ENCODE measurements around the gene PTBP1.

The PTBP1 gene

DNA sequence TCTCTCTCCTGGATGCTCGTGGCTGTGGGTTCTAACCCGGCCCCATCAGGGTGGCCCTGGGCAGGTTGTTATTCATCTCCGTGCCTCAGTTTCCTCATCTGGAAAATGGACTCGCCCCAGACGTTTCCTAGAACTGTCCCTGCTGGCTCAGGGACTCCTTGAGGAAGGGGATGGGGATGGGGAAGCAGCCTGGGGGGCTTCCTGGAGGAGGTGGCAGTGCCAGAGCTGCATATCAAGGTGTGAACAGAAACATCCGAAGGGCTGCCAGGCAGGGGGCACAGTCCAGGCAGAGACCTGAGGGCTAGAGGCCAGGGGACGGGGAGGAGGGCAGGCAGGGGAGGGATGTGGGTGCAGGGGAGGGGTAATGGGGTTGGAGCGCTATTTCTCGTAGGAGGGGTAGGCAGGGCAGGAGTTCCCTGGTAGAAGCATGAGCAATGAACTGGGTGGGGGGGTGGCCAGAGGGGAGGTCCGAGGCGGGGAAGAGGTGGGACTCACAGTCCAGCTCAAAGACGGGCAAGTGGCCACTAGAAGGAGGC lies 51.2 kb downstream of the PTBP1 start:
- TF ChIP-seq, protein P1, sequence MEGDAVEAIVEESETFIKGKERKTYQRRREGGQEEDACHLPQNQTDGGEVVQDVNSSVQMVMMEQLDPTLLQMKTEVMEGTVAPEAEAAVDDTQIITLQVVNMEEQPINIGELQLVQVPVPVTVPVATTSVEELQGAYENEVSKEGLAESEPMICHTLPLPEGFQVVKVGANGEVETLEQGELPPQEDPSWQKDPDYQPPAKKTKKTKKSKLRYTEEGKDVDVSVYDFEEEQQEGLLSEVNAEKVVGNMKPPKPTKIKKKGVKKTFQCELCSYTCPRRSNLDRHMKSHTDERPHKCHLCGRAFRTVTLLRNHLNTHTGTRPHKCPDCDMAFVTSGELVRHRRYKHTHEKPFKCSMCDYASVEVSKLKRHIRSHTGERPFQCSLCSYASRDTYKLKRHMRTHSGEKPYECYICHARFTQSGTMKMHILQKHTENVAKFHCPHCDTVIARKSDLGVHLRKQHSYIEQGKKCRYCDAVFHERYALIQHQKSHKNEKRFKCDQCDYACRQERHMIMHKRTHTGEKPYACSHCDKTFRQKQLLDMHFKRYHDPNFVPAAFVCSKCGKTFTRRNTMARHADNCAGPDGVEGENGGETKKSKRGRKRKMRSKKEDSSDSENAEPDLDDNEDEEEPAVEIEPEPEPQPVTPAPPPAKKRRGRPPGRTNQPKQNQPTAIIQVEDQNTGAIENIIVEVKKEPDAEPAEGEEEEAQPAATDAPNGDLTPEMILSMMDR (IDR thresholded peaks at IDR 0.05) = no peak

DNA sequence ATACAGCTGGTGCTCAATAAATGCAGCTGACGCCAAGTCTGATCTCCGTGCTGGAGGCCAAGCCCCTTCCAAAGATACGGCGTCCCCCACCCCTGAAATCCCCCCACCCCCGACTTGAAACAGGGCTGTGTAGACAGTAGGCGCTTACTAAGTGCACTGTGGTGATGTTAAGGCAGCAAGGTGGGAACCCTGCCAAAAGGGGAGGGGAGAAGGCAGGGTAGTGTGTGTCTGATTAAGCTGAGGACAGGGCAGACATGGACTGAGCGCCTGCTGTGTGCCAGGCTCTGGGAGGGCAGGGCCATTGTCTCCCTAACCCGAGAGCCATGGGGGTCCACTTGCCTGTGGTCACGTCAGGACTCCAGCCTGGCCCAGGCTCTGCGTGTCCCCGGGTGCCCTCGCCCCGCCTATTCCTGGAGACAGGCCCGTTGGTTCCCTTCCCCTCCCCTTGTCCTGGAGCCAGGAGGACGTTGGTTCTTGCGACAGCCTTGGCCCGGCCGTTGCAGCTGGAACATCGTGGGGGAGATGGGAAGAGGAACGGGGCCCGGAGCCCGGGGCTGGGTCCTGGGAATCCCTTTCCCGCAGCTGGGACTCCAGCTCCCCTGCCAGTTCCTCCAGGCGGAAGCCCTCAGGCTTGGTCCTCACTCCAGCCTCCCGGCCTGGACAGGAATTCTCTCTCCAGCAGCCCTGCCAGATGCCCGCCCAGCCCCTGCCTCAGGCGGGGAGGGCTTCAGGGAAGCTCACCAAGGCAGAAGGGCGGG lies 53.1 kb downstream of the PTBP1 start:
- TF ChIP-seq, protein P1 (IDR thresholded peaks at IDR 0.05) = no peak

DNA sequence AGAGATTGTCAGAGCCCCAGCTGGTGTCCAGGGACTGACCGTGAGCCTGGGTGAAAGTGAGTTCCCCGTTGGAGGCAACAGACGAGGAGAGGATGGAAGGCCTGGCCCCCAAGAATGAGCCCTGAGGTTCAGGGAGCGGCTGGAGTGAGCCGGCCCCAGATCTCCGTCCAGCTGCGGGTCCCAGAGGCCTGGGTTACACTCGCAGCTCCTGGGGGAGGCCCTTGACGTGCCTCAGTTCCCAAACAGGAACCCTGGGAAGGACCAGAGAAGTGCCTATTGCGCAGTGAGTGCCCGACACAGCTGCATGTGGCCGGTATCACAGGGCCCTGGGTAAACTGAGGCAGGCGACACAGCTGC lies 53.7 kb downstream of the PTBP1 start:
- TF ChIP-seq, protein P1 (IDR thresholded peaks at IDR 0.05) = no peak

DNA sequence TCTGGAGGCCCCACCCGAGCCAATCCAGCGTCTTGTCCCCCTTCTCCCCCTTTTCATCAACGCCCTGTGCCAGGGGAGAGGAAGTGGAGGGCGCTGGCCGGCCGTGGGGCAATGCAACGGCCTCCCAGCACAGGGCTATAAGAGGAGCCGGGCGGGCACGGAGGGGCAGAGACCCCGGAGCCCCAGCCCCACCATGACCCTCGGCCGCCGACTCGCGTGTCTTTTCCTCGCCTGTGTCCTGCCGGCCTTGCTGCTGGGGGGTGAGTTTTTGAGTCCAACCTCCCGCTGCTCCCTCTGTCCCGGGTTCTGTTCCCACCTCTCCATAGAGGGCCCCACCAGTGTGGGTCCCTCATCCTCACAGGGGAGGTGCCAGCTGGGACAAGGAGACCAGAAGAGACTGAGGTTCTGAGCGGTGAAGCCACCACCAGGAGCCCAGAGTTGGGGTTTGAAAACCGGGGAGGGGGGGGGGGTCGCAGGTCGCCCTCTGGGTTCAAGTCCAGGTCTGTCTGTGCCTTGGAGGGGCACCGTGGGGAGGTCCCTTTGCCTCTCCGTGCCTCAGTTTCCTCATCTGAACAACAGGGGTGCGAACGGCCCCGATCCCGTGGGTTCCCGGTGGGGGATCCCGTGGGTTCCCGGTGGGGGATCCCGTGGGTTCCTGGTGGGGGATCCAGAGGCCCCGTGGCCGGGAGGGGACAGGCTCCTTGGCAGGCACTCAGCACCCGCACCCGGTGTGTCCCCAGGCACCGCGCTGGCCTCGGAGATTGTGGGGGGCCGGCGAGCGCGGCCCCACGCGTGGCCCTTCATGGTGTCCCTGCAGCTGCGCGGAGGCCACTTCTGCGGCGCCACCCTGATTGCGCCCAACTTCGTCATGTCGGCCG lies 55.1 kb downstream of the PTBP1 start, which contains the start of gene ELANE:
Gene ELANE (plus strand): TSS at position 168 of the 878 bp plus-strand sequence. CDS start 26 bp downstream, at position 194.
- TF ChIP-seq, protein P1 (IDR thresholded peaks at IDR 0.05) = no peak

DNA sequence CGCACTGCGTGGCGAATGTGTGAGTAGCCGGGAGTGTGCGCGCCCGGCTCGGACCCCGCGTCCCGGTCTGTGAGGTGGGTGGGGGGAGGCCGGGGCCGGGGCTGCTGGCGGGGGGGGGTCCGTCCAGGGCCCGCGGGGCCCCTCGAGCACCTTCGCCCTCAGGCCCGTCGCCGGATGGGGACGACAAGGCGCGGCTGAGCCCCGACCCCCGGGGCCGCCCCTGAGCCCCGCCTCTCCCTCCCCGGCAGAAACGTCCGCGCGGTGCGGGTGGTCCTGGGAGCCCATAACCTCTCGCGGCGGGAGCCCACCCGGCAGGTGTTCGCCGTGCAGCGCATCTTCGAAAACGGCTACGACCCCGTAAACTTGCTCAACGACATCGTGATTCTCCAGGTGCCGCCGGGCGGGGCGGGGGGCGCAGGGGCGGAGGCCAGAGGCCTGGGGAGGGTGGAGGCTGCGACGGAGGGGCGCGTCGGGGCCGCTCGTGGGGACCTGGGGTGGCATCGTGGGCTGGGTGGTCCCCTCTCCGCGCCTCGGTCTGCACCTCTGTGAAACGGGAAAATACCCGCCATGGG lies 55.8 kb downstream of the PTBP1 start:
- TF ChIP-seq, protein P1 (IDR thresholded peaks at IDR 0.05) = no peak

DNA sequence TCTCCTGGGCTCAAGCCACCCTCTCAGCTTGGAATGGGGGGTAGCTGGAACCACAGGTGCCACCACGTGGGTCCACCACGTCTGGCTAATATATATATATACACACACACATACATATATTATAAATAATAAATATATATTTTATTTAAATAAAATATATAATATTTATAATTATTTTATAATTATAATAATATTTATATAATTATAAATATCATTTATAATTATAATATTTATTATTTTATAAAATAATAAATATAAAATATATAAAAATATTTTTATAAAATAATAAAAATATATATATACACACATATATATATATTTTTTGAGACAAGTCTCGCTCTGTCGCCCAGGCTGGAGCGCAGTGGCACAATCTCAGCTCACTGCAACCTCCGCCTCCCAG lies 57.3 kb downstream of the PTBP1 start:
- TF ChIP-seq, protein P1 (IDR thresholded peaks at IDR 0.05) = no peak

DNA sequence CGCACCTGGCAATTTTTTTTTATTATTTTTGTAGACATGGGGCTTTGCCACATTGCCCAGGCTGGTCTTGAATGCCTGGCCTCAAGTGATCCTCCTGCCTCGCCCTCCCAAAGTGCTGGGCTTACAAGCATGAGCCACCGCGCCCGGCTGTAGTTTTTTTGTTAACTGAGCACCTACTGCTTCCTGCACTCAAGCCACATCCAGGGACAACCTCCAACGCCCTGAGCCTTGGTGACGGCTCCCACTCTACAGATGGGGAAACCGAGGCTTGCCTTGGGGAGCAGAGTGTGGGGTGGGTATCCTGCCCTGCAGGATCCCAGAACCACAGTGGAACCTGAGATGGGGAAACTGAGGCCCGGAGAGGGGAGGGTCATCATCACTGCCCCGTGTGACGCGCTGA lies 57.9 kb downstream of the PTBP1 start:
- TF ChIP-seq, protein P1 (IDR thresholded peaks at IDR 0.05) = no peak
